Stimulated activated CD4-positive, alpha-beta T cell treated with anti-CD3 and anti-CD28 coated beads, Interleukin-15, amount 100 ng/mL, for 48 hours (primary cell): Measurements from ENCODE around the gene RAPH1.

ENCODE experiments used
- DNase-seq, 2 donors: peaks; one replicate each; pipeline ENCODE4 v3.0.0-alpha.2; 2020; ENCODE audit warnings: low read depth in 2 of 2

RAPH1 gene

DNA sequence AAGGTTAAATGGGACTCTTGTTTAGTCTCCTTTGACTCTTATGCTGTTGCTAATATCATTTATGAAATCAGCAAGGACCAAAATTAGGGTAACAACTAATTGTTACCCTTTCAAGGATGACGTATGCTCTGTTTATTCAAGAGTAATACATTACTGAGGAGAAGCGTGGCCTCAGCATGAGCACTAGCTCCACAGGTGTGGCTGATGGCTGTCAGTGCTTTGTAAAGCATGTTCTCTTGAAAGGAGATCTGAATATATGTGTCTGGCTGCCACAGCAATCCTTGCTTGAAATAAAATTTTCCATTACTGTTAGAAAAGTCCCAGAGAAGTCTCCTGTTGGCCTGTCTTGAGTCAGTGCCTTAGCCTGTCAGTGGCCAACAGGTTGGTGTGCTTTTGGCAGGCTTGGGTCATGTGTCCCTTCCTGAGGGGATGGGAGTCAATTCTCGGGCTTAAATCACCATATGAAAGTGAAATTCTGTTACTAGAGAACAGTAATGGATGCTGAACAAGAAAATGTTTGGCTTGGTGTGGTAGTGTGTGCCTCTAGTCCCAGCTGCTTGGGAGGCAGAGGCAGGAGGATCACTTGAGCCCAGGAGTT is 174.2 kb downstream of the RAPH1 start:
- no peak for DNase-seq

DNA sequence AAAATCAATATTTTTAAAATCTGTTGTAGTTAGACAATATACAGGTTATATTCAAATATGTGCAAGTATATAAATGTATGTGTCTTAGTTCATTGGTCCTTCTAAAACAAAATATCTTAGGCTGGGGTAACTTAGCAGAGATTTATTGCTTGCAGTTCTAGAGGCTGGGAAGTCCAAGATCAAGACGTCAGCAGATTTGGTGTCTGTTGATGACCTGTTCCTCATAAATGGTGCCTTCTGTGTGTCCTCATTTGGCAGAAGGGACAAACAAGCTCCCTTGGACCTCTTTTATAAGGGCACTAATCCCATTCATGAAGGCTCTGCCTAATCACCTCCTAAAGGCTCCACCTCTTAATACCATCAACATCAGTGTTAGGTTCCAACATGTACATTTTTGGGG is 175.7 kb downstream of the RAPH1 start:
- DNase-seq = no peak

DNA sequence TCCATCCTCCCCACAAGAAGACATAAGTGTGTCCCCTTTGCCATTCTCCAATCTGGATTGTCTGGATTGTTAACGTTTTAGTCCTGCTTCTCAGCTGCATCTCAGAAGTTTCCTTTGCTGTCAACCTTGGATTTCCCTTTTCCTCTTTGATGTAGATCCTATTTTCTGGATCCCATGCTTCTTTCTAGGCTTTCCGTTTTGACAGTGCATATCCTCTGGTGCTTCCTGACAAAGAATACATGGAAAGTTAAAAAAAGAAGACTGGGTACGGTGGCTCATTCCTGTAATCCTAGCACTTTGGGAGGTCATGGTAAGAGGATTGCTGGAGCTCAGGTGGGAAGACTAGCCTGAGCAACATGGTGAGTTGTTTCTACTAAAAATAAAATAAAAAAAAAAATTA is 180.1 kb downstream of the RAPH1 start:
- DNase-seq = no peak

DNA sequence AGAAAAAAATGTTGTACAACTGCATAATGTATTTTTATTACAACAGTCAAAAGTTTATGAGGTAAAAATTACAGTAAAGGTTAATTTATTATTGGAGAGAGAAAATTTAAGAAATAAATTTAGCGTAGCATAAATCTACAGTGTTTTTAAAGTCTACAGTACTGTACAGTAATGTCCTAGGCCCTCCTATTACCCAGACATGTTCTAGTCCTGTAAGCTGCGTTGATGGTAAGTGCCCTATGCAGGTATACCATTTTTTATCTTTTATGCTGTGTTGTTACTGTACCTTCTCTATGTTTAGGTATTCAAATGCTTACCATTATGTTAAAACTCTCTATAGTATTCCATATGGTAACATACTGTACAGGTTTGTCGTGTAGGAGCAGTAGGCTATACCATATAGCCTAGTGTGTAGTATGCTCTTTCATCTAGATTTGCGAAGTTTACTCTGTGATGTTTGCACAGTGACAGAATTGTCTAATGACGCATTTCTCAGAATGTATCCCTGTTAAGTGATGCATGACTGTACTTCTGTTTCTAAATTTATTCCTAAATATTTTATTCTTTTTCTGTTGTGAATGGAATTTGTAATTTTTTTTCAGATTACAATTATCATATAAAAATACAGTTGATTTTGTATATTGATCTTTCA is 182.4 kb downstream of the RAPH1 start:
- DNase-seq = no peak

DNA sequence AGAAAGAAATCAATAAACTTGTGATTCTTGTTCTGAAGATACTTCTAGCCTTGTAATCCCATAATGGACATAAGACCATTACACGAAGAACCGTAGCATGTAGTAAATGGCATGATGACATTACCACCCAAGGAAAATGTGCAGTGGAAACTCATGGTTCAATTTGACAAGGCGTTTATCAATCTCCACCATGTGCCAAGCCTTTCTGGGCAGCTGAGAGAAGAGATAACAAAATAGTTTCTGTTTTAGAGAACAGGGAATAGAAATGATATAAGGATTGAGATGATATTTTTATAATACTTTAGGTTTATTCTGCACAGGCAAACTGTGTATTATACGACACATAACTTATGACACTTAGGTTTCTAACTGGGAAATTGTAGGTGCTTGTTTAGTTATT is 187.7 kb downstream of the RAPH1 start:
- no peak for DNase-seq

DNA sequence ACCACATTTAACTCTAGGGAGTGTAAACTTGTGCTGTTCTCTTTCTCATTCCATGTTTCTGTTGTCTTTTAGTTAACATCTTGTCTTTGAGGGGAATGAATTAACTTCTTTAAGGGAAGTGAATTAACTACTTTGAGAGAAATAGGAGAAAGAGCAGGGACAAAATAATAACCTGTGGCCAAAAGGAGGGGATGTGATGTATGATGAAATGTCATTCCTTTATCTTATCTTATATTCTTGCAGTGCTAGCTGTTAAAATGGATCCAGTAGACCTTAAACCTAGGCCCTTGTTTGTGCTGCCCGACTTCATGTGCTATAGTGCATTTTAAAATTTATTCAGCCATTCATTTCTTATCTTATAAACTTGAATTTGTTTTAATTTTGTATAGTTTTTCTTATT is 188.5 kb downstream of the RAPH1 start:
- no peak for DNase-seq

DNA sequence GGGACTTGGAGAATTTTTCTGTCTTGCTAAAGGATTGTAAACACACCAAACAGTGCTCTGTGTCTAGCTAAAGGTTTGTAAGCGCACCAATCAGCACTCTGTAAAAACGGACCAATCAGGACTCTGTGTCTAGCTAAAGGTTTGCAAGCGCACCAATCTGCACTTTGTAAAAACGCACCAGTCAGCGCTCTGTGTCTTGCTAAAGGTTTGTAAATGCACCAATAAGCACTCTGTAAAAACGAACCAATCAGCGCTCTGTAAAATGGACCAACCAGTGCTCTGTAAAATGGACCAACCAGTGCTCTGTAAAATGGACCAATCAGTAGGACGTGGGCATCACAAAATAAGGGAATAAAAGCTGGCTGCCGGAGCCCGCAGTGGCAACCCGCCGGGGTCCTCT is 190.4 kb downstream of the RAPH1 start:
- DNase-seq = no peak
